K562 (cell line): ENCODE data around the gene ARSJ. TPM values are rescaled to one million over a fixed set of nuclear protein-coding genes. Genes with fewer than 3 reads are reported as not detected.

ENCODE experiments used
- ATAC-seq: fragments of 200-7000 bp; cut with Tn5 transposase; 3 replicates; pipeline ENCODE4 v1.9.1; 2020; ENCODE audit warnings: moderate library complexity
- BruUV-seq: library from RNA; stranded (reverse); fragments of 400-500 nt; replicated peaks from 2 replicates; lab custom pipeline; 2021; lab: Mats Ljungman, UMichigan
- CTCF ChIA-PET: fragments of 300-600 bp; formaldehyde crosslinking; extraction: SDS; loops from one replicate; lab custom pipeline; 2021; ENCODE audit warnings: low intra/inter-chr PET ratio; lab: Yijun Ruan, JAX
- POLR2A ChIA-PET: fragments of 300-600, 350-650 bp; sonication (Branson Sonifier 250); formaldehyde crosslinking; extraction: SDS; loops from one replicate; lab custom pipeline; 2021; ENCODE audit warnings: antibody characterized with exemption, inconsistent platforms; lab: Yijun Ruan, JAX
- DNase-seq, 4 experiments: peaks; one replicate each; pipeline versions ENCODE4 v3.0.0 to v3.0.0-alpha.2; 2011 to 2018; ENCODE audit warnings: low spot score in 3 of 4, mixed read lengths in 3 of 4; ENCODE audit errors: extremely low read depth in 1 of 4
- FAIRE-seq: peaks from 2 replicates; lab custom pipeline; 2011; peaks lifted over from hg19 to GRCh38; lab: Jason Lieb, UNC
- H2AFZ ChIP-seq: 2 replicates; pipeline ENCODE4 v1.6.0; 2011; ENCODE audit warnings: low read depth, low read length, control low read depth, inconsistent platforms
- H3K27ac ChIP-seq: fragments of 200-600 bp; 3 replicates; pipeline ENCODE4 v1.8.0; 2011; ENCODE audit warnings: low read depth, mild to moderate bottlenecking, control low read depth, inconsistent platforms, low read length, moderate library complexity, mixed read lengths; ENCODE audit errors: extremely low read depth
- H3K27me3 ChIP-seq, 2 experiments: fragments of 300-600 bp in 1 of 2; 2 replicates in 1 of 2; 3 replicates in 1 of 2; pipeline versions ENCODE4 v1.6.0 to v1.8.0; 2011; ENCODE audit warnings: inconsistent platforms in 2 of 2, low read length in 2 of 2, mild to moderate bottlenecking in 1 of 2, mixed read lengths in 1 of 2, moderate library complexity in 1 of 2; ENCODE audit not compliant: control insufficient read depth in 2 of 2, insufficient read depth in 2 of 2
- H3K36me3 ChIP-seq: fragments of 300-600 bp; 3 replicates; pipeline ENCODE4 v1.8.0; 2011; ENCODE audit warnings: mild to moderate bottlenecking, low read length, inconsistent platforms; ENCODE audit not compliant: control insufficient read depth, insufficient read depth
- H3K4me1 ChIP-seq, 2 experiments: fragments of 200-600 bp in 1 of 2; replicated peaks in 1 of 2; 2 replicates in 1 of 2; 3 replicates in 1 of 2; pipeline versions ENCODE4 v1.5.1 to v1.8.0; 2011; ENCODE audit warnings: inconsistent platforms in 2 of 2, low read length in 2 of 2, mild to moderate bottlenecking in 1 of 2, mixed read lengths in 1 of 2, moderate library complexity in 1 of 2; ENCODE audit not compliant: control insufficient read depth in 2 of 2, insufficient read depth in 2 of 2
- H3K4me2 ChIP-seq: 2 replicates; pipeline ENCODE4 v1.6.1; 2011; ENCODE audit warnings: low read length, control low read depth, inconsistent platforms, mixed read lengths; ENCODE audit not compliant: insufficient read depth
- H3K4me3 ChIP-seq: fragments of 200-600 bp; sonication (generic), shearing (Covaris generic); 2 replicates; pipeline ENCODE4 v1.5.1; 2016; ENCODE audit warnings: control low read depth, inconsistent platforms
- H3K79me2 ChIP-seq: fragments of 200-600 bp; 3 replicates; pipeline ENCODE4 v1.8.0; 2011; ENCODE audit warnings: low read length, inconsistent platforms; ENCODE audit not compliant: control insufficient read depth, insufficient read depth
- H3K9ac ChIP-seq, 2 experiments: 2 replicates each; pipeline versions ENCODE4 v1.6.0 to v1.6.1; 2011; ENCODE audit warnings: low read depth in 2 of 2, low read length in 2 of 2, control low read depth in 1 of 2, inconsistent platforms in 1 of 2, mild to moderate bottlenecking in 1 of 2, mixed read lengths in 1 of 2; ENCODE audit not compliant: insufficient read depth in 1 of 2
- H3K9me1 ChIP-seq: one replicate; pipeline ENCODE4 v1.6.0; 2011; ENCODE audit warnings: inconsistent platforms, mild to moderate bottlenecking, low read length, moderate library complexity; ENCODE audit not compliant: control insufficient read depth, insufficient read depth
- H3K9me3 ChIP-seq: replicated peaks from 2 replicates; pipeline ENCODE4 v1.5.1; 2011; ENCODE audit warnings: low read depth, low read length, inconsistent platforms; ENCODE audit not compliant: control insufficient read depth, insufficient read depth
- H4K20me1 ChIP-seq: replicated peaks from 2 replicates; pipeline ENCODE4 v1.6.1; 2011; ENCODE audit warnings: low read length, inconsistent platforms, mixed read lengths; ENCODE audit not compliant: control insufficient read depth, insufficient read depth
- CSDE1 ChIP-seq, 2 experiments: fragments of 450-650 bp; IDR thresholded peaks; 2 replicates each; pipeline ENCODE4 v1.6.1; 2016; ENCODE audit warnings: mild to moderate bottlenecking in 1 of 2
- NCOA6 ChIP-seq: fragments of 450-650 bp; IDR thresholded peaks from 2 replicates; pipeline ENCODE4 v1.6.1; 2017; ENCODE audit warnings: mild to moderate bottlenecking
- NEUROD1 ChIP-seq: fragments of 150-350 bp; IDR thresholded peaks from 2 replicates; pipeline ENCODE4 v1.6.1; 2014; ENCODE audit warnings: borderline replicate concordance, low read length, low read depth; ENCODE audit not compliant: partially characterized antibody
- PHTF2 ChIP-seq: fragments of 250-450 bp; sonication (Bioruptor Pico); IDR thresholded peaks from 2 replicates; pipeline ENCODE4 v1.5.0; 2021; ENCODE audit warnings: mild to moderate bottlenecking
- POLR3G ChIP-seq: IDR thresholded peaks from 2 replicates; pipeline ENCODE4 v1.6.1; 2011; ENCODE audit not compliant: insufficient read length, insufficient replicate concordance; ENCODE audit errors: extremely low read depth
- SMAD1 ChIP-seq: fragments of 150-350 bp; IDR thresholded peaks from 2 replicates; pipeline ENCODE4 v1.6.1; 2014; ENCODE audit warnings: low read length, low read depth; ENCODE audit not compliant: partially characterized antibody
- TEAD2 ChIP-seq: fragments of 450-650 bp; IDR thresholded peaks from 2 replicates; pipeline ENCODE4 v1.6.1; 2016; ENCODE audit warnings: missing genetic modification characterization, control low read depth, missing compliant biosample characterization
- ZNF584 ChIP-seq: fragments of 200-800 bp; sonication (Bioruptor generic); IDR thresholded peaks from 2 replicates; pipeline ENCODE4 v1.6.1; 2016; ENCODE audit warnings: low read depth, mild to moderate bottlenecking, missing genetic modification characterization, missing compliant biosample characterization
- WGBS: fragments of 100-300 bp; shearing (Covaris generic); methylation state at CpG from one replicate; pipeline ENCODE4 v1.1.6; 2016; ENCODE audit warnings: low coverage, mixed read lengths; ENCODE audit not compliant: insufficient coverage; ENCODE audit errors: missing lambda C conversion rate; 5-methylcytosine and 5-hydroxymethylcytosine counted together
- in situ Hi-C: fragments of 300-500 bp; cut with MboI; formaldehyde crosslinking; loops from 4 replicates; pipeline ENCODE4 v1.15.0; 2018; ENCODE audit warnings: inconsistent platforms, mixed read lengths
- intact Hi-C: fragments of 100-400 bp; cut with micrococcal nuclease; formaldehyde crosslinking; loops from 2 replicates; pipeline ENCODE4 v1.14.2; 2022
- polyA plus RNA-seq, 8 experiments: library from polyadenylated mRNA; depleted of rRNA in 4 of 8; stranded (reverse) in 5 of 8; unstranded in 3 of 8; fragments of >200 nt; fragmentation: Nextera tagmentation in 2 of 8; fragmentation: Illumina TruSeq in 1 of 8; extraction: Ambion mirVana in 2 of 8; extraction: Trizol in 1 of 8; gene quantifications; 2 replicates each; pipeline versions ENCODE4 v1.2.1 to v1.2.3, GENCODE V29; 2011 to 2014; ENCODE audit warnings: inconsistent platforms in 1 of 8, missing spikeins in 1 of 8
- total RNA-seq, 7 experiments: library from RNA; depleted of rRNA in 6 of 7; stranded (reverse); fragments of >200 nt in 6 of 7; fragmentation: Illumina TruSeq in 2 of 7; extraction: Trizol in 2 of 7; gene quantifications; 2 replicates each; pipeline versions ENCODE4 v1.2.1 to v1.2.3, GENCODE V29; 2011 to 2021; ENCODE audit warnings: low replicate concordance in 1 of 7
- TF ChIP-seq, protein P1 (sequence below), 2 experiments: IDR thresholded peaks in 1 of 2; conservative IDR thresholded peaks in 1 of 2; 2 replicates each; pipeline ENCODE4 v1.6.1; 2016; ENCODE audit warnings: low read depth in 2 of 2, mild to moderate bottlenecking in 1 of 2, missing compliant biosample characterization in 1 of 2, missing genetic modification characterization in 1 of 2, moderate library complexity in 1 of 2
- TF ChIP-seq, protein P2 (sequence below): IDR thresholded peaks from 2 replicates; pipeline ENCODE4 v1.6.1; 2012; ENCODE audit warnings: low read depth, low read length, improper control_type of control experiment, borderline replicate concordance

Gene ARSJ
- total and polyA plus RNA-seq, 9 of the 15 experiments (the other 6 are each of a cell fraction or from before 2014, with no cell fraction given): not detected

DNA sequence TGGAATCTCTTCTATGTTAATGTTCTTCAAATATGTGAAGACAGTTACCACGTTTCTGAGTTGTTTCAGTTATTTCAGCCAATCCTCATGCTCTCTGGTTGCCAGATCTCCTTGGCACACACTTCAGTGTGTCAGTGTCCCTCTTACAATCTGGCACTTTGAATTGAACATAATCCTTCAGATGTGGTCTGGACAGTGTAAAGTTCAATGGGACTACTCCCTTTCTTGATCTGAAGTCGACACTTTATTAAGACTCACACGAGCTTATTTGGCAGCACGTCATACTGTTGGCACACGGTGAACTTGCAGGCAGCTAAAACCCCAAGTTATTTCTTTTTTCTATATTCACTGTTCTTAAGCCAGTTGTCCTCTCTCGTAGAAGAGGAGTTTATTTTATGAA lies 28.2 kb downstream of the ARSJ start:
- Histone ChIP-seq H2AFZ (no peak overlapping the region), H3K9me3 (no peaks in the 10 kb centered on the region; the same call in 1 of the 2 replicates), H3K36me3 (no peaks in the 10 kb centered on the region), H3K79me2 (no peaks in the 10 kb centered on the region), H3K27ac (no peak overlapping the region), H3K4me3 (no peak overlapping the region), H3K9me1 (no peaks in the 10 kb centered on the region), H3K27me3 (no peaks in the 10 kb centered on the region), H4K20me1 (no peaks in the 10 kb centered on the region), H3K9ac (no peak overlapping the region), H3K4me1 (no peaks in the 10 kb centered on the region), H3K4me2 (no peak overlapping the region)
- no TSS peak for BruUV-seq
- intact Hi-C loops: no loop called here
- ChIA-PET POLR2A (no interaction called here), CTCF (no interaction called here)
- 0% methylated on average over 6 of the region's 6 CpGs for WGBS
- ATAC-seq: no peak
- no peak for DNase-seq
- no peak for FAIRE-seq
- in situ Hi-C loops: no loop called here
- TF ChIP-seq CSDE1 (IDR thresholded peaks at IDR 0.05): no peak
- TF ChIP-seq, protein P1, sequence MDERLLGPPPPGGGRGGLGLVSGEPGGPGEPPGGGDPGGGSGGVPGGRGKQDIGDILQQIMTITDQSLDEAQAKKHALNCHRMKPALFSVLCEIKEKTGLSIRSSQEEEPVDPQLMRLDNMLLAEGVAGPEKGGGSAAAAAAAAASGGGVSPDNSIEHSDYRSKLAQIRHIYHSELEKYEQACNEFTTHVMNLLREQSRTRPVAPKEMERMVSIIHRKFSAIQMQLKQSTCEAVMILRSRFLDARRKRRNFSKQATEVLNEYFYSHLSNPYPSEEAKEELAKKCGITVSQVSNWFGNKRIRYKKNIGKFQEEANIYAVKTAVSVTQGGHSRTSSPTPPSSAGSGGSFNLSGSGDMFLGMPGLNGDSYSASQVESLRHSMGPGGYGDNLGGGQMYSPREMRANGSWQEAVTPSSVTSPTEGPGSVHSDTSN (CRISPR knock-in tag; IDR thresholded peaks at IDR 0.05; ENCODE audit: low read depth): no peak
- TF ChIP-seq, protein P1 (tag; conservative IDR thresholded peaks at IDR 0.05; ENCODE audit: low read depth): no peak
- no peak for TF ChIP-seq NCOA6
- TF ChIP-seq ZNF584 (CRISPR knock-in tag): no peak
- no peak for TF ChIP-seq SMAD1
- no peak for TF ChIP-seq NEUROD1
- no peak for TF ChIP-seq PHTF2 (CRISPR knock-in tag)
- no peak for TF ChIP-seq TEAD2 (tag)
- TF ChIP-seq POLR3G: no peak
- TF ChIP-seq, protein P2, sequence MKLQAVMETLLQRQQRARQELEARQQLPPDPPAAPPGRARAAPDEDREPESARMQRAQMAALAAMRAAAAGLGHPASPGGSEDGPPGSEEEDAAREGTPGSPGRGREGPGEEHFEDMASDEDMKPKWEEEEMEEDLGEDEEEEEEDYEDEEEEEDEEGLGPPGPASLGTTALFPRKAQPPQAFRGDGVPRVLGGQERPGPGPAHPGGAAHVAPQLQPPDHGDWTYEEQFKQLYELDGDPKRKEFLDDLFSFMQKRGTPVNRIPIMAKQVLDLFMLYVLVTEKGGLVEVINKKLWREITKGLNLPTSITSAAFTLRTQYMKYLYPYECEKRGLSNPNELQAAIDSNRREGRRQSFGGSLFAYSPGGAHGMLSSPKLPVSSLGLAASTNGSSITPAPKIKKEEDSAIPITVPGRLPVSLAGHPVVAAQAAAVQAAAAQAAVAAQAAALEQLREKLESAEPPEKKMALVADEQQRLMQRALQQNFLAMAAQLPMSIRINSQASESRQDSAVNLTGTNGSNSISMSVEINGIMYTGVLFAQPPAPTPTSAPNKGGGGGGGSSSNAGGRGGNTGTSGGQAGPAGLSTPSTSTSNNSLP: no peak
